HG02678 (cell line): ENCODE measurements around the gene RANBP17.
"Not testable (repeated sequence)": the region's sequence is repeated elsewhere in the genome, so short reads cannot be mapped to it uniquely, and the experiment has no call there.

ENCODE experiments used
- ATAC-seq: cut with Tn5 transposase; IDR thresholded peaks from one replicate; pipeline ENCODE4 v1.9.1; 2021; ENCODE audit warnings: mild to moderate bottlenecking, moderate library complexity; ENCODE audit not compliant: unreplicated experiment

RANBP17 gene

DNA sequence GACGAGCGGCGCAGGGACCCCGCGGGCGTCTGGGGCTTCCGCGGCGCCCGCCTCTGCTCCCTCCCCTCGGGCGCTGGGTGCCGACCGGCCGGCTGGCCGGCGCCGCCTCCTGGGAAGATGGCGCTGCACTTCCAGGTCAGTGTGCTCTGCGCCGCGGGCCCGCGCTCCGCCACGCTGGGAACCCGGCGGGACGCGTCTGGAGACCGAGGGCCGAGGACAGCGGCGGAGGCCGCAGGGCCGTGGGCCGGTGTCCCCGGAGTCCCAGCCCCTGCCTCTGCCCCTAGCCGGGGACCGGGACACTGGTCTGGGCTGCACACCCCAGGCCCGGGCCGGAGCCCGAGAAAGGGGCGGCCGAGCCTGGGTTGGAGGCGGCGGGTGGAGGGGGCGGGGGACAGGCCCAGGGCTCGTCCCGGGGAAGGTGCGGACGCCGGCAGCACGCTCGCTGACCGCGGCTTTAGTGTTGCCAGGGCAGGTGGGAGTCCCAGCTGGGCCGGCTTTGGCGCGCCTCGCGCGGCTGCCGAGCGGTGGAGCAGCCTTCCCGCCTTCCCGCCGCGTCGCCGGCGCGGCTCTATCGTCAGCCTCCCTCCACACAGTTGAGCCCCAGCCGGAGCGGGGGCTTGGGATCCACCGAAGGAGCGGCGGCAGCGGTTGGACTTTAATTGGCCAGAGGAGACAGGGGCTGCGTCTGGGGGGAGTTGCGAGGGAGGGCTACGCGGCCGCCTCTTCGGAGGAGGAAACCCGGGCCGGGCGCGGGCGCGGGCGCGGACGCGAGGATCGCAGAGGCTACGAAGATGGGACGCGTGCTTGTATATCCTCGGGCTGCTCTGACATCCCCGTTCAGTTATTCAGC lies at the start of gene RANBP17:
Gene RANBP17, plus strand, starts transcription at position 102 of the 850 bp plus-strand sequence.
- ATAC-seq: no peak

- ATAC-seq: no peak
Observed at GRCh38 chr5:170813231-170813630, 48.6 kb upstream of the RANBP17 start.

DNA sequence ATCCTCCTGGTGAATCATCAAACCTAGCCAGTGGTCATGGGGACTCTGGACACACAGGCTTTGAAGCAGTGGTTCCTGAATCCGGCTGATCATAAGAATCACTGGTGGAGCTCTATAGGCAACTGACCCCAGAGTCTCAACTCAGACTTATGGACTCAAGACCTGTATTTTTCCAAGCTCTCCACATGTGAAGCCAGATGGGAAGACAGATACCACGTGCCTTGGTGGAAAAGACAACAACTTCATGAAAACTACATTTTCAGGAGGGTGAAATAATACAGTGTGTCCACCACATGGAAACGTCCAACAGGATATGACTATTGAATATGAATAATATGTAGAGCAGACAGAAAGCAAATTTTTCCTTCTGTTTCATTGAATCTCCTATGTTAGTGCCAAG lies 44.6 kb upstream of the RANBP17 start:
- ATAC-seq: no peak

GRCh38 chr5:170818232-170818631 lies 43.6 kb upstream of the RANBP17 start:
- ATAC-seq: no peak

DNA sequence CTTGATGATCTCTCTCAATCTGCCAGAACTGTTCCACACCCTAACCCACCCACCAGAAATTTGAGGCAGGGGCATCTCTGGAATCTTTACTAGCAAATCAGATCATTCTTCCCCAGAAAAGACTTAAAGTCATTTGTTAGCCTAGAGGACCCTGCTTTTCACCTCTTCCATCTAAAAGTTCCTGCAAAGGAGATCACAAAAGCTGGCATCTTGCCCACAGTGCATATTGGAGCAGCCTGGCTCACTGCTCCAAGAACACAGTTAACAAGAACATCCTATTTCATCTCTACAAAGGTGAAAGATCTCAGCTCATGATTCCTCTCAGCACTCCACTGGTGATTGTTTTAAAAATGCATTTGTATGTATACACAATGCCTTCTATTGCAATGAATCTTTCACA lies 42.0 kb upstream of the RANBP17 start:
- no peak for ATAC-seq

DNA sequence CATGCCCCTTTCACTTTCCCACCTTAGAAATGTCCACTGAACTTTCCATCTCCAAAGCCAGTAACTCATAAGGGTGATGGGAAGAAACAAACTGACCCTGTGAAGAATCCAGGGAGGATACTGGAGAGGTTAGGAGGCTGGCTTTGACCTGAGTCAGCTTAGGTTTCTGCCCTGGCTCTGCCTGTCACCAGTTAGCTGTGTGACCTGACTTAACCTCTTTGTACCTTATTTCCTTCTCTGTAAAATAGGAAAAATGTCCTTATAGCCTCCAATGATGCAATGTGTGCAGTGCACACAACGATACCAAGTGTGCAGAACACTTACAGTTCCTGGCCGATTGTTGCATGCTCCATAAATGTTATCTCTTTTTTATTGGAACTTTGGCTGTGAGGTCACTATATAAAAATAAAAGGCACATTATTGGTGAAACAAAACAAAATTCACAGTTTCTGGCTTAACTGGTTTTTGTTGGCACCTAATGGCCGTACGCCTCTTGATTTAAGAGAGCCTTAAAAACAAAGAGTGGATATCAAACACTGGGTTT lies 40.5 kb upstream of the RANBP17 start:
- ATAC-seq: no peak

- ATAC-seq: no peak
Observed at GRCh38 chr5:170826117-170826516, 35.7 kb upstream of the RANBP17 start.

- ATAC-seq: no peak
Observed at GRCh38 chr5:170832241-170832640, 29.6 kb upstream of the RANBP17 start.

- not testable (repeated sequence) for ATAC-seq
Observed at GRCh38 chr5:170833981-170834380, 27.8 kb upstream of the RANBP17 start.

- ATAC-seq: no peak
Observed at GRCh38 chr5:170836226-170836625, 25.6 kb upstream of the RANBP17 start.

- no peak for ATAC-seq
Observed at GRCh38 chr5:170843870-170844269, 17.9 kb upstream of the RANBP17 start.

GRCh38 chr5:170844651-170845050 lies 17.2 kb upstream of the RANBP17 start:
- no peak for ATAC-seq

- no peak for ATAC-seq
Observed at GRCh38 chr5:170846416-170846815, 15.4 kb upstream of the RANBP17 start.

GRCh38 chr5:170846846-170847245 lies 15.0 kb upstream of the RANBP17 start:
- ATAC-seq: no peak

DNA sequence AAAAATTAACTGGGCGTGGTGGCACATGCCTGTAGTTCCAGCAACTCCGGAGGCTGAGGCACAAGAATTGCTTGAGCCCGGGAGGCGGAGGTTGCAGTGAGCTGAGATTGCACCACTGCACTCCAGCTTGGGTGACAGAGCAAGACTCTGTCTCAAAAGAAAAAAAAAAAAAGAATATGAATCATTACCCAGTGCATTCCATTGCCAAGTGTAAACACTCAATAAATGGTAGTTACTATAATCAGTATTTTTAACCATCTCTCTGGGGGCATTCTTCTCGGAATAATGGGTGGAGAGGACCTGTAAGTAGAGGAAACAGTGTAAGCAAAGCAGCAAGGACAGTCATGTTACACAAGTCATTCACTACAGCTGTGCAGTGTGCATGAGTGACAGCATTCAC lies 13.8 kb upstream of the RANBP17 start:
- no peak for ATAC-seq

DNA sequence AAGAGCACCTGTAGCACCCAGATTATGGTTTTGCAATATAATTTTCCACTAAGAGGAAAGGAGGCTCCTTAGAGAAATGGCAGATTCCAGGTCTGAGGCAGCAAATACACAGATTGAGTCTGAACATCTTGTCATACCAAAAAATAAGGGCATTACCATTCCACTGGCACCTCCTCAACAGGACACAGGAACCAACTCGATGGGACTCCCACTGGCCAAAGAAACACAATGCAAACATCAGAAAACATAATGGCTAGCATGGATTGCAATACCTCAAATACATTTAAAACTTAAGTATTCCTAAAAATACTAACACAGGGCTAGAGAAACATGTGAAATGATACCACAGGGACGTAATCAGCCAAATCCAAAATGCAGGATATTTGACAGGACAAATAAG lies 12.4 kb upstream of the RANBP17 start:
- no peak for ATAC-seq

- no peak for ATAC-seq
Observed at GRCh38 chr5:170854566-170854965, 7.3 kb upstream of the RANBP17 start.

- no peak for ATAC-seq
Observed at GRCh38 chr5:170857066-170857465, 4.8 kb upstream of the RANBP17 start.

GRCh38 chr5:170860415-170860814 lies 1.4 kb upstream of the RANBP17 start:
- ATAC-seq: no peak

DNA sequence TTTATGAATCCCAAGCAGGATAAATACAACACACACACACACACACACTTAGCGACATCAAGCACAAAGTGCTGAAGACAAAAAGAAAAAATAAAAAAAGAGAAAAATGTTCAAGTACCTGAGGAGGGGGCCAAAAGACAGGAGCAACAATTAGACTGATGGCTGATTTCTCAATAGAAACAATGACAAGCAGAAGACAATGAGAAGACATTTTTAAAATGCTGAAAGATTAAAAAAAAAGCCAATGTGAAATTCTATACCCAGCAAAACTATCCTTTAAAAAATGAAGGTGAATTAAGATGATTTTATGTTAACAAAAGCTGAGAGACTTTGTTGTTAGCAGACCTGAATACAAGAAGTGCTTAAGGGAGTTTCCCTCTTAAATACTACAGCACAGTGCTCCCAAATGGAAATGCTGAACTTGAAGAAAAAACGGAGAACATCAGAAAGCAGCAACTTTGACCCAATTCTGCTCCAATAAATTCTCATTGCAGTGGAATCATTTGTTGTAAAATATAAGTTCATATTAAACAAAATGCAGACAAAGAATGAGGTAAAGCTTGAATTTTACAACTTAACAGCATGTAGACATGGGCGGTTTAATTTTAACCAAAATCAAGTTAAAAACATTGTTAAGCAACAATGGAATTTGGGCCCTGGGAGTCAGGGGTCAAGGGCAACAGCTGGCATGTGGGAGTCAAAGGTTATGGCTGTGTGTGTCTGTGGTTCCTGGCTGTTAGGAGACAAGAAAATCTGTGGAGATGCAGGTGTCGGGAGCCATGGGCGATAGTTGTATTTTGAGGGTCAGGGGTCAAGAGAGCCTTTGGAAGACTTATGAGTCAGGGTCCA lies 776 bp upstream of the RANBP17 start:
- no peak for ATAC-seq

DNA sequence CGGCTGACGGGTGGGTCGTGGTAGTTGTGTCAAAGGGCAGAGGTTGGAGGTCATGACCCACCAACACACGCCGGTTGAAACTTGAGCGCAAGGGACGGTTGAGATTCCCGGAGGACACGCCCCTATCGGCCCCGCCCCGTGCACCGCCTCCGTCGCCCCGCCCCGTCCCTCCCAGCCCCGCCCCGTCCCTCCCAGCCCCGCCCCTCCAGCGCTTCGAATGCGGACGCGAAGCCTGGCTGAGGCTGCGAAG lies 226 bp upstream of the RANBP17 start:
- no peak for ATAC-seq

GRCh38 chr5:170863646-170864045 lies 1.8 kb downstream of the RANBP17 start:
- no peak for ATAC-seq
